GM21423 (cell line): ENCODE results near the gene HK1.
"Not testable (repeated sequence)": the region's sequence is repeated elsewhere in the genome, so short reads cannot be mapped to it uniquely, and the experiment has no call there.

ENCODE experiments used
- ATAC-seq: cut with Tn5 transposase; IDR thresholded peaks from one replicate; pipeline ENCODE4 v1.9.1; 2021; ENCODE audit warnings: mild to moderate bottlenecking, moderate library complexity; ENCODE audit not compliant: unreplicated experiment

Gene HK1

DNA sequence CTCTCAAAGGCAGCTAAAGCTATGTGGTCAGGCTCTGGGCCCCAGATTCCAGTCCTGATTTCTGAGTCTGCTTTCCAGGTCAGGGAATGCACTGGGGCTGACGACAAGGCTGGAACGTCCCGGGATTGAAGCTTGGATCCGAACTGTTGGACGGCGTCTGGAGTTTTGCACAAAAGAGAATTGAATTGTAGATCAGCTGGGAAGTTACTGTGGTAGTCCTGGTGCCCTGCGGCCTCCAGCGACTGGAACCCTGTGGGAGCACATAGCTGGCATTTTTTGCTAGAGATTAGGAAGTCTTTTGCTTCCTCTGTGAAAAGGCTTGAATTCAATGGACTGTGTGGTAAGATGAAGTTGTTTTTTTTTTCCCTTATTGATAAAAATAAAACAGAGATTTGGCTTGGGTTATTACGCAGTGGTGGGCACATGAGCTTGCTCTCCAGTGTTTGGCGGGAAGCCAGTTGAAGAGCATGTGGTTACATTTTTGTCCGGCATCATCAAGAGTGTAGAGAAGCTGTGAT, at the start of gene HK1:
Gene HK1 (plus strand): TSS at position 51 of the 518 bp plus-strand sequence.
- no peak for ATAC-seq

DNA sequence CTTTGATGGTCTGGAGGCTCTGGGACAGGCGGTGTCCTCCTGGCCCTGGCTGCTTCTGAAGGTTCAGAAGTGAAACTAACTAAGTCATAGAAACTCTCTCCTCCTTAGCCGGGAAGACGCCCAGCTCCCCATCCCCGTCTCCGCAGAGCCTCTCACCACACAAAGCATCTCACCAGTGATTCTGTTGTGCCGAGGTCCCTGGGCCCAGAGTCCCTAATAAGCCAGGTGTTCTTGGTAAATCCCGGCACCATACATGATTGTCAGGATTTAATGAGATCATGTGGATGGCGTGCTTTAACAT, 48.7 kb upstream of the HK1 start:
- no peak for ATAC-seq

DNA sequence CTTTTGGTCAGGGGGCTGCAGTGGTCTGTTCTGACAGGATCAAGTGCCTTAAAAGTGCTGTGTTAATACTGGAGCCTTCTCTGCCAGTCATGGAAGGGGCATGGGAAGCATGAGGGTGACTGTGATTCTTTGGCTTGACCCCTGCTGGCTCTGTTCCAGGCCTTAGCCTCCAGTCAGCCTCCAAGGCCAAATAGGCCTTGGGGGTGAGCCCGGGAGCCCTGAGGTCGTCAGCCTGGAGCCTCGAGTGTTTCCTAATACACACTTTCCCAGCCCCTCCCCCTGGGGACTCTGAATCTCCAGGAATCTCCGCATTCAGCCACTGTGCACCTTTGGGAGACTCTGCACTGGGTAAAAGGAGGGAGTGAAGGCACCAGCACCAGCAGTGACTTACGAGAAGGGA, 48.2 kb upstream of the HK1 start:
- ATAC-seq = no peak

DNA sequence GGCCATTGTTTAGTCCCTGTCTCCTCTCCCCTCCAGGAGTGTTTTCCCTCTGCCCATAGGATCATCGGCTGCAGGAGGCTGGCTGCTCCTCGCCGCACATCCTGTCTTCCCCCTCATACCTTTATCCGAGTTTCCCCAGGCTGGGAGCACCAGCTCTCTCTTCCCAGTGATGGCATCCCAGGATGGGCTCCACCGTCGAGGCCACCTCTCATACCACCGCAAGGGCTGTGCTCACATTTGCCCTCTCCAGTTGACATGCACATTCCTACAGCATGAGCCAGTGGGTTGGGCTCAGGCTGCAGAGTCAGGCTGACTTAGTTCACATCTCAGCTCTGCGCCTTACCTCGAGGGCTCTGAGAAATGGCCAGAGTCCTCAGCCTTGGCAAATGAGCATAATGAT, 46.0 kb upstream of the HK1 start:
- no peak for ATAC-seq

DNA sequence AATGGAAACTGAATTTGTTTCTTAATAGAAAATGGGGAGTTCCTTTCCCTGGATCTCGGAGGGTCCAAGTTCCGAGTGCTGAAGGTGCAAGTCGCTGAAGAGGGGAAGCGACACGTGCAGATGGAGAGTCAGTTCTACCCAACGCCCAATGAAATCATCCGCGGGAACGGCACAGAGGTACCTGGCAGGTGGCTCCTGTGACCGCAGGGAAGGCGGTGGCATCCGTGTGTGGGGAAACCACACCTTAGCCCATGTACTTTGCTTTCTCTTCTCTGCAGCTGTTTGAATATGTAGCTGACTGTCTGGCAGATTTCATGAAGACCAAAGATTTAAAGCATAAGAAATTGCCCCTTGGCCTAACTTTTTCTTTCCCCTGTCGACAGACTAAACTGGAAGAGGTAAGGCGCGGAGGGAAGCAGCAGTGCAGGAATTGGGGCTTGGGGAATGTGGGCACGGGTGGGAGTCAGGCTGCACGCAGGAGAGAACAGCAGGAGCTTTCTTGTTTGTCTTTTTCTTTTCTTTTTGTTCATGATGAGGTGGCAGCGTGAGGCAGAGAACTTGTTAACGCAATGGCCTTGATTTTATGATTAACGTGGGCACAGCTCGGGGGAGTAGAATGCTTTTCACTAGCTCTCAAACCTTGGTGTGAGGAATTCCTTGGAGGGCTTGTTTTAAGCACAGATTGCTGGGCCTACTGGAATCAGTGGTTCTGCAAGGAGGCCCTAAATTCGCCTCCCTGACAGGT, 45.4 kb upstream of the HK1 start:
- no peak for ATAC-seq

DNA sequence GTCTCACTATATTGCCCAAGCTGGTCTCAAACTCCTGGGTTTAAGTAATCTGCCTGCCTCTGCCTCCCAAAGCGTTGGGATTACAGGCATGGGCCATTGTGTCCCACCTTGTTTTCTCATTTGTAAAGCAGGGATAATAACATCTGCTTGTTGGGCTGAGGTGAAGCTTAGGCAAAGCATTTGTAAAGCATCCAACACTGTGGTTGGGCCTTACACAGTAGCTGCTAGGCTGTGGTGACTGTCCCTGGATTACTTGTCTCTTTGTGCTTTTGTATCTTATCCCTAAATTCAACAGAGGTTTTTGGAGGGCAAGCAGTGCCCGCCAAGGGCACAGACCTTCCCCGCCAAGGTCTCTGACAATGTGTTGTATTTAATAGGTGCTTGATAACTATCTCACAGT, 43.8 kb upstream of the HK1 start:
- no peak for ATAC-seq

DNA sequence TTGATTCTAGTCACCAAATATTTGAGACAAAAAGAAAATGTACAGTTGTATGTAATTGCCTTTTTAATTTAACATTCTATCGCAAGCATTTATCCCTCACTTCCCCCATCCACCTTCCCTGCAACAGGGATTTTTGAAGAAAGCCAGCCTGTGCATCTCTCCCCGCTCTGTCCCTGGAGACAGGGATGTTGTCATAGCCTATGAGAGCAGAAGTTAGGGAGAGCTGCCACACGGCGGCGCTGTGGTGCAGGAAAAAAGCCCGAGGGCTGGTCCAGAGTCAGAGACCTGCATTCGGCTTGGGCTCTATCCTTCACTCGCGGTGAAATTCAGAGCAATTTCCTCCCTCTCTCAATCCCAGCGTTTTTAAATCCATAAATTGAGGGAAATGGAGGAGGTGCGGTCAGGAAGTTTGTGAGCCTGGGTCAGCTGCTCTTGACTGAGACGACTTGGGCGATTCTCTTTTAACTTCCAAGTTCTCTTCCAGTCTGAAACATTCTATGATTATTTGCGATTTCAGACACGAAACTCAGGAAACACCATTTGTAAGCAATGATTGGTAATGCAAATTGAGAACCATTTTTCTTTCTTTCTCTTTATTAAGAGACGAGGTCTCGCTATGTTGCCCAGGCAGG, 40.7 kb upstream of the HK1 start:
- peak; percentile 83 for ATAC-seq

DNA sequence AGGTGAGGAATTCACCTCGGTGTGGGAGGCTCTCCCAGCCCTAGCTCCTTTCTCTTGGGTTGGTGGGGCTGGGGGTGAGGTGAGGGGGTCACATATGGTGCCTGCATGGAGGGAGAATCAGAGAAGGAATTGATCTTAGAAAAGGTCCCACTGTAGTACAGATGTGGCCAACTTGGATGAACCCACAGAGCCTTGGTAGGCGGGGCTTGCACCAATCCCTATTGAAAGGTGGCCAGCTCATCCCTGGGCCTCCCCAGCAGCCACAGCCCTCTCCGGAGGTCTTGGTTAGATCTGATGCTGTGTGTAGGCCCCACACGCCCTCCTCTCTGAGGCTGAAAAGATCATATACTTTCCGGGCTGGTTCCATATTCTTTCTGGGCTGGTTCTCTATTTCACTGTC, 39.2 kb upstream of the HK1 start:
- ATAC-seq = no peak

DNA sequence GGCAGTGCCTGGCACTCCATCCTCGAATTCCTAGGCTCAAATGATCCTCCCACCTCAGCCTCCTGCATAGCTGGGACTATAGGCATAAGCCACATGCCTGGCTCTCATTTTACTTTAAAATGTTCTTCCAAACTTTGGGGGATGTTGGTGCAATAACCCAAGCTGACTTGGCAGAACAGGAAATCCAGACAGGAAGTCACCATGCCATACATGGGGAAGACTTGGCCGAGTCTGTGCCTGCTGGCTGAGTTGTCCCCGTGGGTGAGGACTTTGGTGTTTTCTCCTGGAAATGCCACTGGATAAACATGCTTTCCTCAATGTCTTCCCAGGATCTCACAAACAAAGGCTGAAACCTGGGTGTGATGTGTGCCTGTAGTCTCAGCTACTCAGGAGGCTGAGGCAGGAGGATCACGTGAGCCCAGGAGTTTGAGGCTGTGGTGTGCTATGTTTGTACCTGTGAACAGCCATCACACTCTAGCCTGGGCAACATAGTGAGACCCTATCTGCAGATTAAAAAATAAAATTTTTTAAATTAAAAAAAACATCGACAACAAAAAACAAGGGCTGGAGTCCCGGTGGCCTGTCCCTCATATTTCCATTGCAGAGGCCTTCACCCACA, 38.4 kb upstream of the HK1 start:
- no peak for ATAC-seq

DNA sequence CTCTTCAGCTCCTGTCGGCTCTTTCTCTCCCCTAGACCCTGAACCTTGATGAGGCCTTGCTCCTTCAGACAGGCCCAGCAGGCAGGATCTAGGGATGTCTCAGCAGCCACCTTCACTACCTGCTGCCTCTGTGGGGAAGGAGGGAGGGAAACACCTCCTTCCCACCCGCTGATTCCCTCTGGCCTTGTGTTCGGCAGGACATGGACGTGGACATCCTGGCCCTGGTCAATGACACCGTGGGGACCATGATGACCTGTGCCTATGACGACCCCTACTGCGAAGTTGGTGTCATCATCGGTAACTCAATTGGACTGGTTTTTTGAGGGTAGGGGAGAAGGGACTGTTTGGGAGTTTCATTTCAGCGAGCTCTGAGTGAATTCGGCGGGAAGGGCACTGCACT, 37.8 kb upstream of the HK1 start:
- no peak for ATAC-seq

DNA sequence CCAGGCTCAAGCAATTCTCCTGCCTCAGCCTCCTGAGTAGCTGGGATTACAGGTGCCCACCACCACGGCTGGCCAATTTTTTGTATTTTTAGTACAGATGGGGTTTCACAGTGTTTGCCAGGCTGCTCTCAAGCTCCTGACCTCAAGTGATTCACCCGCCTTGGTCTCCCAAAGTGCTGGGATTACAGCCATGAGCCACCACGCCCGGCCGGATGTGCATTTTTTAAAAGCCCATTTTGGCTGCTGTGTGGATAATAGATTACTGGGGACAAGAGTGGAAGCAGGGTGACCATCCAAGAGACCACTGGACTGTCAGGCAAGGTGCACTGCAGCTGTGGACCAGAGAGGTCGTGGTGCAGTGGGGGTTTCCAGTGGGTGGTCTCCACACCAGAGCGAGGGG, 36.7 kb upstream of the HK1 start:
- no peak for ATAC-seq

DNA sequence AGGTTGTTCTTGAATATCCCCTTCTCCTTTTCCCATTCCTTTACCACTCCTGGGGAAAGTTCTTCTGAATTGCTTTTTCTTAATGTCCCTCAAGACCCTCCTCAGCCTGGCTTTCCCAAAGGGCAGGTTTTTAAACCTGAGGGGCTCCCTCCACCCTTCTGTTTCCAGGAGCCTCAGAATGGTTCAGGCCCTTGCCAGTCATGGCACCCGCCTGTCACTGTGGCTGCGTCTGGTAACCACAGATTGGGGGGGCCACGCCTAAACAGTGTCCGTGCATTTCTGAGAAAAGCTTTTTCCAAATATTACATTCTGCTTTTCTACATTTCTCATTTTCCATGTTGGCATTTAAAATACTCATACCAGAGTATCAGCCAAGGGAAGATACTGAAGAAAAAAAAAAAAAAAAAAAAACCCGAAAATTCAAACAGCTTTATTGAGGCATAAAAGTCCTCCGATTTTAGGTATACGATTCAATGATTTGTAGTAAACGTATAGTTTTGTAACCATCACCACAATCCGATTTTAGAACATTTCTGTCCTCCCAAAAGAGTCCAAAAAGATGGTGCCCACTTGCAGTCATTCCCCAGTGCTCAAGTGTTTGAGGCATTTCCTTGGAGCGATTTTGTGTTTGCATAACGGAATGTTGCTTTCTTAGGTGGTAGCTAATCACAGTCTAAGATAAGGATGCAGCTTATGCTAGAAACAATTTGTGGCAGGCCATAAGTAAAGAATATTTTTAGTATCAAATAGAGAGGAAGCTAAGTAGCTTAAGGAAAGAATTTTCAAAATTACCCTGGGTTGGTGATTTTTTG, 36.0 kb upstream of the HK1 start:
- no peak for ATAC-seq

DNA sequence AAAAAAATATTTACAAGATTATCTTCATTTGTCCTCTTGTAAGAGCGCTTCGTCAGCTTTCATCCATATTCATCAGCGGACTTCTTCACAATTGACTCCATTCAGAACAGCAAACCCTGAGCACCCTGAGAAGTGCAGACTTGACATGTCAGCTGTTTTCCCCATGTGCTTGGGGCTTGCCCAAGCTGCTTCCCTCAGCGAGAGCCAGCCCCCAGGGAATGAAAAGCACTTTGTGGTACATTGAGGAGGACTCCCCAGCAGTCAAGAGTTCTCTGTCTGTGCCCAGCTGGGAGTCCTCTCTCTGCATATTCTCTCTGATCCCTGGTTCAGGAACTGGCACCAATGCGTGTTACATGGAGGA, 35.5 kb upstream of the HK1 start:
- ATAC-seq = no peak

DNA sequence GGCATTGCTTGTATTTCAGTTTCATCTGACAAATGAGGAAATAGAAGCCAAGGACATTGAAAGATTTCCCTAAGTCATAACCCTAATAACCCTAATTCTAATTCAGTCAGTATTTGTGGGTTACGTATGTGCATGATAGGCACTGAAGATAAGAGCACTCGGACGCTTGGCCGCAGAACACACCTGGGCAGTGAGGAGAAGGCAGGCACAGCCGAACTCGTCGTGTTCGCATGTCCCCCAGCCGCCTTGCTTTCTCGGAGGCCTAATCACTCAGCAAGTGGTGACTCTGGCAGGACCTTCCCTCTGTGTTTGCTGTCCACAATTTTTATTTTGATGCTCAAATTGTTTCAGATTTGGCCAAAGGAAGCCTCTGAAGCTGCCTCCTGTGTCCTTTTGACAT, 34.5 kb upstream of the HK1 start:
- no peak for ATAC-seq

DNA sequence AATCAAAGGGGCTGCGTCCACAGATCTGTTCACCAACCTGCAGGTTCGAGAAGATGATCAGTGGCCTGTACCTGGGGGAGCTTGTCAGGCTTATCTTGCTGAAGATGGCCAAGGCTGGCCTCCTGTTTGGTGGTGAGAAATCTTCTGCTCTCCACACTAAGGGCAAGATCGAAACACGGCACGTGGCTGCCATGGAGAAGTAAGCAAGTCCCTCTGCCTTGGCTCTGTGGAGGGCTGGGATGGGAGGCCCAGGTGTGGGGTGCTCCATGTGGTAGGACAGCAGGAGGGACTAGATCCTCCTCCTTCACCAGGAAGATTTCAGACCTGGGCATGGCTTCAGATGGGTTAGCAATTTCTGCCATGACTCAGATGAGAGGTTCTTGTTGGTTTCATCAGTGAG, 32.3 kb upstream of the HK1 start:
- no peak for ATAC-seq

DNA sequence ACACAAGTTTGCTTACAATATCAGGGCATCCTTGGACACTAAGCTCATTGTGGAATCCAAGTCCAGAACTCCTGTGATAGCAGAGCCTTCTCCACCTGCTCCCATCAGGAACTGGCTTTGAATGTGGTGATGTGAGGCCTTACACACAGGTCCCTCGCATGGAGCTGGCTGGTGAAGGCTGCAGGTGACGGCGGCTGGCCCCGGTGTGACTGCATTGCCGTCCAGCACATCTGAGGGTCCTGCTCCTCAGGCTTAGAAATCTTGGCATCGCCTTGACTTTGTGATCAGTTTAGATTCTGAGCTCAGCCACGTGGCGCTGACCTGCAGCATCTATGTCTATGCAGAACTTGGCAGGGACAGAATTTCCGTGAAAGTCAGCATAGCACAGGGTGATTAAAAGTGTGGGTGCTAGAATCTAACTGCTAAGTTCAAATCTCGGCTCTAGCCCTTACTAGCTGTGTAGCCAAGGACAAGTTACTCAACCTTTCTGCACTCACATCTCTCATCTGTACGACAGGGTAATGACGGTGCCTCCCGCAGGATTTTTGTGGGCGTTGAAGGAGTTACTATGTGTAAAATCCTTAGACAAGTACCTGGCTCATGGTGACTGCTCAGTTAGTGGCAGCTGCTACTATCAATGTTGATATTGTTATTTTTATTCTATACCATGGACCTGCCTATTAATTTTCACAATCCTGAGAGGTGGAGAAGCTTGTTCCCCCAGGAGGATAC, 31.5 kb upstream of the HK1 start:
- ATAC-seq = no peak

DNA sequence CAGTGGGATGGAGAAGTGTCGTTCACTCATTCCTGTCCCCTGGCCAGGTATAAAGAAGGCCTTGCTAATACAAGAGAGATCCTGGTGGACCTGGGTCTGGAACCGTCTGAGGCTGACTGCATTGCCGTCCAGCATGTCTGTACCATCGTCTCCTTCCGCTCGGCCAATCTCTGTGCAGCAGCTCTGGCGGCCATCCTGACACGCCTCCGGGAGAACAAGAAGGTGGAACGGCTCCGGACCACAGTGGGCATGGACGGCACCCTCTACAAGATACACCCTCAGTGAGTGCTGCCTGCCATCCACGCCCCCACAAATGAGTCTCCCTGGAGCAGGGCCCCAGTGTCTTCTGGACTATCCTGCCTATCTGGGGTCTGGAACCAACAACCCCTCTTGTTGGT, 31.0 kb upstream of the HK1 start:
- no peak for ATAC-seq

DNA sequence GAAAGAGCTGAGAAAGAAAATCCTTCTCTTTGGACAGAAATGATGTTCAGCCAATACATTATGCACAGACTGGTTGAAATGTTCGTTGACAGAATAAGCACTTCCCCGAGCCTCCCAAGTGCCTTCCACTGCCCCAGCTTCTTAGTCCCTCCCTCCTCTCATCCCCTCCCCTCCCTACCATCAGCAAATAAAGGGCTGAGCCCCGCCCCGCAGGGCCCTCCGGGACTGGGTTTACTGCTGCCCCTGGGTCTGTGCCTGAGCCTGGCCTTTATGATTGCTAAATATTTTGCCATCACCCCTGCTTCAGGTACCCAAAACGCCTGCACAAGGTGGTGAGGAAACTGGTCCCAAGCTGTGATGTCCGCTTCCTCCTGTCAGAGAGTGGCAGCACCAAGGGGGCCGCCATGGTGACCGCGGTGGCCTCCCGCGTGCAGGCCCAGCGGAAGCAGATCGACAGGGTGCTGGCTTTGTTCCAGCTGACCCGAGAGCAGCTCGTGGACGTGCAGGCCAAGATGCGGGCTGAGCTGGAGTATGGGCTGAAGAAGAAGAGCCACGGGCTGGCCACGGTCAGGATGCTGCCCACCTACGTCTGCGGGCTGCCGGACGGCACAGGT, 30.1 kb upstream of the HK1 start:
- ATAC-seq = no peak

DNA sequence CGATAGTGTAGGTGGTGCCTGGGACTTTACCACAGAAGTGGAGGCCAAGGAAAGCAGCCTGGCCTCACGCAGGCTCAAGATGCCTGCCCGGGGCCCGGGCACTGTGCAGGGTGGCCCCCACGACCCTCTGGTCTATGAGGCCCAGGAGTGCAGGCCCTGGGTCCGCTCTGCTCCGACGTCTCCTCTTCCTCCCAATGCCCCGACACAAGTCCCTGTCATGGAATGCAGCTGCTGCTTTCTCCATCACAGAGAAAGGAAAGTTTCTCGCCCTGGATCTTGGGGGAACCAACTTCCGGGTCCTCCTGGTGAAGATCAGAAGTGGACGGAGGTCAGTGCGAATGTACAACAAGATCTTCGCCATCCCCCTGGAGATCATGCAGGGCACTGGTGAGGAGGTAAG, 28.3 kb upstream of the HK1 start:
- ATAC-seq = no peak

DNA sequence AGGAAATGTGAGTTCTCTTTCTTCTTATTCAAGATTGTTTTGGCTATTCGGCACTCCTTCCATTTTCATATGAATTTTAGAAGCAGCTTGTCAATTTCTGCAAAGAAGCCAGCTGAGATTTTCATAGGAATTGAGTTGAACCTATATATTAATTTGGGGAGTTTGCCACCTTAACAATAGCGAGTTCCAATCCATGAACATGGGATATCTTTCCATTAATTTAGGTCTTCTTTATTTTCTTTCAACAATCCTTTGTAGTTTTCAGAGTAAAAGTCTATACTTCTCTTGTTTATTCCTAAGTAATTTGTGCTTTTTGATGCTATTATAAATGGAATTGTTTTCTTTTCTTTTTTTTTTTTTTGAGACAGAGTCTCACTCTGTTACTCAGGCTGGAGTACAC, 26.9 kb upstream of the HK1 start:
- ATAC-seq = not testable (repeated sequence)

DNA sequence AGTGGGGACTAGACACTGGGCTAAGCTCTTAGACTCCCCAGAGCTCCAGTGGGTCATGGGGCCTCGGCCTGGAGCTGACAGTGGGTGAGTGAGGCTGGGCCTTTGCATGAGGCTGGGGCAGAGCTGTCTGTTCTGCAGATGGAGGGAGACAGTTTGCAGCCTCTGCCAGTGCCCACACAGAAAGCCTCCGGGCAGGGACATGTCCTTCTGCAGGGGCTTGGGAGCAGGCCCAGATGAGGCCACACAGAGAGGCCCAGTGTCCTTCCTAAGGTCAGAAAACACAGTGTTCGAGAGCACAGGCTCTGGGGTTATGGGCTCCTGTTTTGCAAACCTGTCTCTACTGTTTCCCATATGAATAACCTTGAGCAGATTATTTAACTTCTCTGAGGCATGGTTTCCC, 25.1 kb upstream of the HK1 start:
- ATAC-seq = no peak
